ENCODE measurements around the gene SLCO2B1. TPM values are rescaled to one million over a fixed set of nuclear protein-coding genes. Genes with fewer than 3 reads are reported as not detected.

Gene SLCO2B1
- total RNA-seq, 1 experiment from 2014 or later: 0.73 TPM

DNA sequence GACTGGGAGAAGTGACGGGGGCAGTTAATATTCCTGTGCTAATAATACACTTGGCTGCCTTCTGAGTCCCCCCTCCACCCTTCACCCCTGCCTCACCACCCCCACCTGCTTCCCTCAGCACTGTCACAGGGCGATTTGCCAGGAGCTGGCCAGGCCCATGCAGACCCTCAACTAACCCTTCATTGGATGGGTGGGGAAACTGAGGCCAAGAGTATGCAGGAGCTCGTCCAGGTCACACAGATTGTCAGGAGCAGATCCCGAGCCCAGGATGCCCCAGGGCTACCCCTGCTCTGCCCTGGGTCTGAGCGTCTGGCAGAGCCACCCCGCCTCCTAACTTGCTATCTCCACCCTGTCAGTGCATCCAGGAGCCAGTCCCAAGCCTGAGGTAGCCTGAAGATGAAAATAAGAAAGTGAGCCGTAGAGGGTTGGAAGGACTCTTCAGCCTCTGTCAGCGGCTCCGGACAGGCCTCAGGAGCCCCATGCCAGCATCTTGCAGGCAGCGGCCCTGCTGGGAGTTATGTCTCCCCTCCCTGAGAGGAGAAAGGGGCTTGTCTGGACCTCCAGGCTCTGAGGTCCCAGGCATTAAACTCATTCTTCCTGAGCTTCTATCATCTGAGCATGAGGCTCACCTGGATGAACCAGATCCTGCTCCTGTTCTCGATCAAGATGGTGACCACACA is 95.9 kb downstream of the SLCO2B1 start:
- Histone ChIP-seq H3K4me1 (0 out of 2 replicates have a peak, but pooled peaks cover 2% of the 10 kb centered on the region), H3K9me3 (replicated peaks) (no peaks in the 10 kb centered on the region), H3K4me3 (no peak overlapping the region), H3K27me3 (no peaks in the 10 kb centered on the region), H3K27ac (no peak overlapping the region), H3K36me3 (no peaks in the 10 kb centered on the region)
- DNase-seq: no peak

DNA sequence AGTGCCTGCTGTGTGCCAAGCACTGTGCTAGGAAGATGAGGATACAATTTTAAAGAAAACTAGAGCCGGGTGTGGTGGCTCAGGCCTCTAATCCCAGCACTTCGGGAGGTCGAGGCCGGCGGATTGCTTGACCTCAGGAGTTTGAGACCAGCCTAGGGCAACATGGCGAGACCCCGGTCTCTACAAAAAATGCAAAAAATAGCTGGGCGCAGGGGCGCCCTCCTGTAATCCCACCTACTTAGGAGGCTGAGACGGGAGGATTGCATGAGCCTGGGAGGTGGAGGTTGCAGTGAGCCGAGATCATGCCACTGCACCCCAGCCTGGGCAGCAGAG is 98.0 kb downstream of the SLCO2B1 start:
- Histone ChIP-seq H3K4me3 (no peak overlapping the region), H3K4me1 (0 out of 2 replicates have a peak, but pooled peaks cover 2% of the 10 kb centered on the region), H3K36me3 (no peaks in the 10 kb centered on the region), H3K27ac (no peak overlapping the region), H3K9me3 (replicated peaks) (0 out of 2 replicates have a peak, but pooled peaks cover 4% of the 10 kb centered on the region), H3K27me3 (no peaks in the 10 kb centered on the region)
- no peak for DNase-seq

- Histone ChIP-seq H3K4me1 (0 out of 2 replicates have a peak, but pooled peaks cover 2% of the 10 kb centered on the region), H3K27me3 (no peaks in the 10 kb centered on the region), H3K4me3 (no peak overlapping the region), H3K27ac (no peak overlapping the region), H3K36me3 (no peaks in the 10 kb centered on the region), H3K9me3 (replicated peaks) (0 out of 2 replicates have a peak, but pooled peaks cover 4% of the 10 kb centered on the region)
- no peak for DNase-seq
These were observed 98.8 kb downstream of the SLCO2B1 start for GRCh38 chr11:75249704-75250103.

DNA sequence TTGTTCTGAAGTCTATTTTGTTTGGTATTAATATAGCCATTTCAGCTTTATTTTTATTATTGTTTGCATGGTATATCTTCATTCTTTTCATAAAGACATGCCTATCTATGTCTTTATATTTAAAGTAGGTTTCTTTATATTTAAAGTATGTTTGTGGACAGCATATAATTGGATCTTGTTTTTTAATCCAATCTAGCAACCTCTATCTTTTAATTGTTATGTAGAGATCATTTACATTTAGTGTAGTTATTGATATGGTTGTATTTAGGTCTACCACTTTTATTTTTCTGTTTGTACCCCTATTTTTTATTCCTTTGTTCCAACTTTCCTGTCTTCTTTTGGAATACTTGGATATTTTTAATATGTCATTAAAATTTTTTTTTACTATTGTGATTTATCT is 103.4 kb downstream of the SLCO2B1 start:
- H3K9me3 ChIP-seq (replicated peaks): 0 out of 2 replicates have a peak, but pooled peaks cover 4% of the 10 kb centered on the region
- no peaks in the 10 kb centered on the region for H3K4me1 ChIP-seq
- H3K36me3 ChIP-seq: no peaks in the 10 kb centered on the region
- no peak overlapping the region for H3K27ac ChIP-seq
- no peak for DNase-seq
- H3K27me3 ChIP-seq: no peaks in the 10 kb centered on the region
- no peak overlapping the region for H3K4me3 ChIP-seq

Other genes with a start within 250 kb of the SLCO2B1 start
- 4.9 and 5.7 TPM in 2 replicates for gene XRRA1, start 202.0 kb upstream of the SLCO2B1 start, total RNA-seq (2014; rRNA removed; shearing (Covaris generic))
- gene SPCS2, start 201.8 kb upstream of the SLCO2B1 start, total RNA-seq (2014; rRNA removed; shearing (Covaris generic)): 61.3 and 77.8 TPM in 2 replicates
- gene NEU3, start 162.2 kb upstream of the SLCO2B1 start, total RNA-seq (2014; rRNA removed; shearing (Covaris generic)): 10.4 and 10.8 TPM in 2 replicates
- gene OR2AT4, start 54.2 kb upstream of the SLCO2B1 start, total RNA-seq (2014; rRNA removed; shearing (Covaris generic)): not detected in 2 replicates
- not detected in 2 replicates for gene TPBGL, start 89.7 kb downstream of the SLCO2B1 start, total RNA-seq (2014; rRNA removed; shearing (Covaris generic))
- 112 and 121 TPM in 2 replicates for gene ARRB1, start 200.6 kb downstream of the SLCO2B1 start, total RNA-seq (2014; rRNA removed; shearing (Covaris generic))
- 2,831 and 2,945 TPM in 2 replicates for gene RPS3, start 248.4 kb downstream of the SLCO2B1 start, total RNA-seq (2014; rRNA removed; shearing (Covaris generic))